GM12865 (cell line): ENCODE data around the gene ZFHX3.

ENCODE experiments used
- DNase-seq: peaks from one replicate; pipeline ENCODE4 v3.0.0; 2010; ENCODE audit warnings: low read depth
- H3K4me3 ChIP-seq: 2 replicates; pipeline ENCODE4 v1.5.1; 2011; ENCODE audit warnings: mild to moderate bottlenecking, low read depth, low read length, control low read depth
- CTCF ChIP-seq: IDR thresholded peaks from 2 replicates; pipeline ENCODE4 v1.5.1; 2011; ENCODE audit warnings: low read length, control low read depth, low read depth, inconsistent platforms; ENCODE audit not compliant: insufficient read depth; ENCODE audit errors: missing control alignments

ZFHX3 gene

GRCh38 chr16:72924927-72925630, 122.8 kb downstream of the ZFHX3 start:
- no peak overlapping the region for H3K4me3 ChIP-seq
- TF ChIP-seq CTCF, result no peak
- no peak for DNase-seq

- DNase-seq, result no peak
These were observed 123.4 kb downstream of the ZFHX3 start for GRCh38 chr16:72924537-72924926.

GRCh38 chr16:72923757-72924156, 124.2 kb downstream of the ZFHX3 start:
- no peak overlapping the region for H3K4me3 ChIP-seq
- TF ChIP-seq CTCF, result no peak
- no peak for DNase-seq

More at GRCh38 chr16:72924537-72924926, 123.4 kb downstream of the ZFHX3 start:
- no peak for TF ChIP-seq CTCF
- H3K4me3 ChIP-seq, result no peak overlapping the region

GRCh38 chr16:72922714-72923113, 125.2 kb downstream of the ZFHX3 start:
- no peak for TF ChIP-seq CTCF
- H3K4me3 ChIP-seq, result no peak overlapping the region
- no peak for DNase-seq

- no peak for TF ChIP-seq CTCF
- no peak for DNase-seq
- no peak overlapping the region for H3K4me3 ChIP-seq
These were observed 126.3 kb downstream of the ZFHX3 start for GRCh38 chr16:72921620-72922019.

GRCh38 chr16:72921106-72921505, 126.8 kb downstream of the ZFHX3 start:
- H3K4me3 ChIP-seq, result no peak overlapping the region
- DNase-seq, result no peak
- no peak for TF ChIP-seq CTCF

GRCh38 chr16:72917051-72917450, 130.9 kb downstream of the ZFHX3 start:
- H3K4me3 ChIP-seq, result no peak overlapping the region
- DNase-seq, result no peak

More at GRCh38 chr16:72917051-72917450, 130.9 kb downstream of the ZFHX3 start:
- no peak for TF ChIP-seq CTCF
